GM23248 (cell line): ENCODE results near the gene RAD51B.

Experiments
- EZH2 ChIP-seq: fragments of 200-600 bp; sonication (generic); IDR thresholded peaks from 2 replicates; pipeline ENCODE4 v1.6.1; 2018; ENCODE audit warnings: antibody characterized with exemption, mild to moderate bottlenecking; ENCODE audit not compliant: insufficient read depth, poor library complexity, severe bottlenecking
- EZH2phosphoT487 ChIP-seq: fragments of 200-600 bp; sonication (generic); IDR thresholded peaks from 2 replicates; pipeline ENCODE4 v1.6.1; 2018; ENCODE audit warnings: antibody characterized with exemption, moderate library complexity, mild to moderate bottlenecking, low read depth; ENCODE audit not compliant: insufficient read depth

GRCh38 chr14:67882986-67883555, 63.5 kb downstream of the RAD51B start:
- TF ChIP-seq EZH2 = no peak
- no peak for TF ChIP-seq EZH2phosphoT487
